ENCODE results near the gene TRIM32. TPM values are rescaled to one million over a fixed set of nuclear protein-coding genes. Genes with fewer than 3 reads are reported as not detected.

Gene TRIM32
- total RNA-seq, 6 experiments from 2014 or later, result 53.7 to 71.6 (median 60.3) TPM

DNA sequence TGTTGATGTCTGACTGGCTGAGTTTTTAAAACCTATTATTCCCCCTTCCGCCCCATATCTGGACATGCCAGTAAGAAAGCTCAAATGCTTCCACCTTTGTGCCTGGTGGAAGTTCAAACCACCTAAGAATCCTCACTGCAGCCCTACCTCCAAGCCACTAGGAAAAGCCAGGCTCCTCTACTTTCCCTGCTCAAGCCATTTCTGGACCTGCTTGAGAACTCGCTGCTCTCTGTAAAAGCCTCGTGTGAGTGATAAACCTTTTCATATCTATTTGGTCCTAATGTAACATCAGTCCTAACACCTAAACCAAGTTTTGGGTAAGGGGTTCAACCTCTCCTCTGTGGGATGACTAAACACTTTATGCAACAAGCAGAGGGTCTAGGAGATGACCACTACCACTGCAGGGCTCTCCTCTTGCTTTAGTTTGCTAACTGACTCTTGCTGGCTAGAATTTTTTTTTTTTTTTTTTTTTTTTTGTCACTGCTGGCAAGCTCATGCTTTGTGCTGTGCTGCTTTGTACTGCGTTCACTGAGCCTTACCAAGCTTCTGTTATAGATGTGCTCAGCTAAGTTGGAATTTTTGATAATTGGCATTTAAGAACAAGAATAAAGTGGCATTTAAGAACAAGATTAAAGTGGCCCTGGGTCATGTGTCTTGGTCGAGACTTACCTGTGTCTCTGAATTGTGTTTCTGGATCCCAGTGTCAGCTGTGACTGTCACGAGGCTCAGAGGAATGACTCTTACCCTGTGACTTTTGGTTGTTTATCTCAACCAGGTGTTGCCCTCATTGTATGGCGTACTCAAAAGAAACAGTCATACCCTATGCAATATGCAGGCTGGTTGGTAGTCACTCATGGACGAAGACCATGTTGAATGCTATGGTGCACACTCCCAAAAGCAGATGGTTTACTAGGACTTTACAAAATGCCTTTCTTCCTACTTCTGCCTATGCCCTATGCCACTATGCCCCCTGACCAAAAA, 19.5 kb downstream of the TRIM32 start:
- H3K4me1 Mint-ChIP-seq (ENCODE audit: low read depth), result peaks cover 40% of the 10 kb centered on the region
- H3K4me3 Mint-ChIP-seq, result no peak overlapping the region
- no peak for DNase-seq
- no peaks in the 10 kb centered on the region for H3K9me3 Mint-ChIP-seq
- no peak overlapping the region for H3K27ac Mint-ChIP-seq
- H3K27me3 Mint-ChIP-seq (ENCODE audit: insufficient read depth), result no peaks in the 10 kb centered on the region
- peaks cover 11% of the 10 kb centered on the region; the same call in 1 of the 2 replicates for H3K36me3 Mint-ChIP-seq (ENCODE audit: low read depth)
- TF ChIP-seq, protein P1, sequence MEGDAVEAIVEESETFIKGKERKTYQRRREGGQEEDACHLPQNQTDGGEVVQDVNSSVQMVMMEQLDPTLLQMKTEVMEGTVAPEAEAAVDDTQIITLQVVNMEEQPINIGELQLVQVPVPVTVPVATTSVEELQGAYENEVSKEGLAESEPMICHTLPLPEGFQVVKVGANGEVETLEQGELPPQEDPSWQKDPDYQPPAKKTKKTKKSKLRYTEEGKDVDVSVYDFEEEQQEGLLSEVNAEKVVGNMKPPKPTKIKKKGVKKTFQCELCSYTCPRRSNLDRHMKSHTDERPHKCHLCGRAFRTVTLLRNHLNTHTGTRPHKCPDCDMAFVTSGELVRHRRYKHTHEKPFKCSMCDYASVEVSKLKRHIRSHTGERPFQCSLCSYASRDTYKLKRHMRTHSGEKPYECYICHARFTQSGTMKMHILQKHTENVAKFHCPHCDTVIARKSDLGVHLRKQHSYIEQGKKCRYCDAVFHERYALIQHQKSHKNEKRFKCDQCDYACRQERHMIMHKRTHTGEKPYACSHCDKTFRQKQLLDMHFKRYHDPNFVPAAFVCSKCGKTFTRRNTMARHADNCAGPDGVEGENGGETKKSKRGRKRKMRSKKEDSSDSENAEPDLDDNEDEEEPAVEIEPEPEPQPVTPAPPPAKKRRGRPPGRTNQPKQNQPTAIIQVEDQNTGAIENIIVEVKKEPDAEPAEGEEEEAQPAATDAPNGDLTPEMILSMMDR (IDR thresholded peaks at IDR 0.05), result no peak

DNA sequence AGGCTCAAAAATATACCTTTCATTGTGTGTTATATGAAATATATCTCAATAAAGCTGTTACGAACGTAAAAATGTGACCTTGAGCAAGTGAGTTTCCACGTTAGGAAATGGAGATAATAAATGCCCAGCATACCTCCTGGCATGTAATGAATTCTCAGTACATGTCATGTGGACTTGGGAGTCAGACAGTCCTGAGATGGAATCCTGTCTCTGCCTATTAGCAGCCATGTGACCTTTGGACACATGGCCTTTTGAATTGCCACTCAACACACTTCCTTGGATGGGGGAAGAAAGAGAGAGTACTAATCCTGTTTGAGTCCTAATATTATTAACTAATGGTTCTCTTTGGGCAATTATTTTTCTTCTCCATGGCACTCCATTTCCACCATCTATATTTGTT, 25.7 kb downstream of the TRIM32 start:
- no peak for DNase-seq
- Mint-ChIP-seq H3K36me3 (ENCODE audit: low read depth) (no peaks in the 10 kb centered on the region; the same call in 1 of the 2 replicates), H3K4me3 (no peak overlapping the region), H3K27ac (no peak overlapping the region), H3K9me3 (no peaks in the 10 kb centered on the region), H3K27me3 (ENCODE audit: insufficient read depth) (0 out of 2 replicates have a peak, but pooled peaks cover 1% of the 10 kb centered on the region), H3K4me1 (ENCODE audit: low read depth) (peaks cover 27% of the 10 kb centered on the region)
- TF ChIP-seq, protein P1 (IDR thresholded peaks at IDR 0.05), result no peak

DNA sequence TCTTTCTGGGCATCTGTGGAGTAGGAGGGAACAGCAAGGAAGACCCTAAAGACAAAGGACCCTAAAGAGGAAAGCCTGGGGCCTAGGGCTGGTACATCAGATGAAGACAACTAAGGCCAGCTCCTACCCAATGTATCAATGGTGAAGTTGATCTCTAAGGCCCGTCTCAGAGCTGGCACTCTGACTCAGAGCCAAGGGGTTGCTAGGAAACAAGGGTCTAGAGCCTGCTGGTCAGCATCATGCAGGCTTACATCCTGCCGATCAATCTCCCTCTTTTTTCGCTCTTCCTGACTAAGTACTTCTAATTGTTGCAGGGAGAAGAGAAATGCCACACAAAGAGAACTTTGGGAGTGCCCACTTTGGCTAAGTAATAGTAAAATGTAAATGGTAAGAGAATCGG, 26.2 kb downstream of the TRIM32 start:
- Mint-ChIP-seq H3K27ac (no peak overlapping the region), H3K9me3 (no peaks in the 10 kb centered on the region), H3K4me3 (no peak overlapping the region), H3K27me3 (ENCODE audit: insufficient read depth) (peaks cover 4% of the 10 kb centered on the region; the same call in 1 of the 2 replicates), H3K36me3 (ENCODE audit: low read depth) (no peaks in the 10 kb centered on the region; the same call in 1 of the 2 replicates), H3K4me1 (ENCODE audit: low read depth) (peaks cover 27% of the 10 kb centered on the region)
- TF ChIP-seq, protein P1 (IDR thresholded peaks at IDR 0.05), result no peak
- DNase-seq, result no peak

DNA sequence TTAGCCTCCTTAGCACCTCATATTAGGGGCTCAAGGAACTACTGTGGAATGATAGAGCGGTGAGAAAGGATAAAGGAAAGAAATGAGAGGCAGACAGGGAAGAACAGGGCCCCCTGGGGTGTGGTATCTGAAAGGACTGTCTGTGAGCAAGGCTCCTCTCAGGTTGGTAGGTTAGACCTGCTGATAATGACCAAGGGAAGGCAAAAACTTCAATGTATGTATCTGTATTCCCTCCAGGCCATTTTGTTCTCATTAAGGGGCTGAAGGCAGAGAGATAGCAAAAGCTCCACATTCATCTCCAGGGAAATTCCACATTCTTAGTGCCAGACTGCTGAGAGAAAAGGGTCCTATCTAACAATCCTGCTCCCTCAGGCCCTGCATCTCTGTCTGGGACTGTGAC, 28.6 kb downstream of the TRIM32 start:
- TF ChIP-seq, protein P1 (IDR thresholded peaks at IDR 0.05), result no peak
- DNase-seq, result no peak

DNA sequence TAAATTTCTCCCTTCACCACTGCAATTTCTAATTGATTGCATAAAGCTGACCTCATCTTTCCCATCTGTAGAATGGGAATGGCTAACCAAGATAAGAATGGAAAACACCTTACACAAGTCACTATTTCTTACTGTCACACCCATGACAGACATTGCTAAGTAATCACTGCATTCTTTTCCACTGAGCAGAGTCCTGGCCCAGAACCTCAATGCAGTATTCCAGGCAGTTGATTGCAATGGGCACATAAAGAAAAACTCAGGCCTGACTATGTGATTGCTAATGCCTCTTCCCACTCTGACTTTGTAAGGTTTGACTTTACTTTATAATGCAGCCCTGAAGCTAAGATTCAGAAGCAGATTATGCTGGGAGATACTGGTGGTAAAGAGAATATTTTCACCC, 29.3 kb downstream of the TRIM32 start:
- no peaks in the 10 kb centered on the region for H3K9me3 Mint-ChIP-seq
- peaks cover 24% of the 10 kb centered on the region for H3K4me1 Mint-ChIP-seq (ENCODE audit: low read depth)
- H3K27me3 Mint-ChIP-seq (ENCODE audit: insufficient read depth), result peaks cover 4% of the 10 kb centered on the region; the same call in 1 of the 2 replicates
- H3K27ac Mint-ChIP-seq, result no peak overlapping the region
- TF ChIP-seq, protein P1 (IDR thresholded peaks at IDR 0.05), result no peak
- H3K36me3 Mint-ChIP-seq (ENCODE audit: low read depth), result no peaks in the 10 kb centered on the region
- H3K4me3 Mint-ChIP-seq, result no peak overlapping the region
- no peak for DNase-seq

More for the DNA sequence above, 28.6 kb downstream of the TRIM32 start:
- Mint-ChIP-seq H3K36me3 (ENCODE audit: low read depth) (no peaks in the 10 kb centered on the region), H3K27me3 (ENCODE audit: insufficient read depth) (peaks cover 4% of the 10 kb centered on the region; the same call in 1 of the 2 replicates), H3K4me3 (no peak overlapping the region), H3K9me3 (no peaks in the 10 kb centered on the region), H3K27ac (no peak overlapping the region), H3K4me1 (ENCODE audit: low read depth) (peaks cover 24% of the 10 kb centered on the region)

All from HFFc6 (cell line).